Measurements from ENCODE around the gene LRRC75A. TPM values are rescaled to one million over a fixed set of nuclear protein-coding genes. Genes with fewer than 3 reads are reported as not detected.

The LRRC75A gene
- total and polyA plus RNA-seq, 7 donors, result 0.20 to 0.69 (median 0.30) TPM

DNA sequence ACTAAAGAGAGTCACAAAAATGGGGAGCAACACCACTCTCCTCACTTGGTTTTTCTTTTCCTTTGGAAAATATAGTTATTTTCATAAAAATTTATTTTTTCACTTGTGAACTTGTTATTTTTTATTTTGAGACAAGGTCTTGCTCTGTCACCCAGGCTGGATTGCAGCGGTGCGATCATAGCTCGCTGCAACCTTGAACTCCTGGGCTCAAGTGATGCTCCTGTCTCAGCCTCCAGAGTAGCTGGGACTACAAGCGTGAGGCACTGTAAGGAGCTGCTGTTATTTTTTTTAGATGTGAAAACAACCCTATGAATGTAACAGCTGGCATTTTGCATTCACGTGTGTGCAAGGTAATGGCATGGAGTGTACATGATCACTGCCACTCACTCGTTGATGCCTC is 24.9 kb downstream of the LRRC75A start:
- ATAC-seq, result no peak
- intact Hi-C loops (cut with DNase I), result no loop called here
- Histone ChIP-seq H3K27me3 (ENCODE audit: insufficient read depth in 3 of 3, low read length in 2 of 3) (peaks cover 0 to 4% (median 0%) of the 10 kb centered on the region in 3 donors), H3K9me3 (no peaks in the 10 kb centered on the region), H3K4me3 (no peak overlapping the region), H3K4me1 (peaks cover 12% of the 10 kb centered on the region), H3K36me3 (ENCODE audit: insufficient read depth in 1 of 2, low read depth in 1 of 2) (no peaks in the 10 kb centered on the region), H3K27ac (no peak overlapping the region)
- TF ChIP-seq, protein P1, sequence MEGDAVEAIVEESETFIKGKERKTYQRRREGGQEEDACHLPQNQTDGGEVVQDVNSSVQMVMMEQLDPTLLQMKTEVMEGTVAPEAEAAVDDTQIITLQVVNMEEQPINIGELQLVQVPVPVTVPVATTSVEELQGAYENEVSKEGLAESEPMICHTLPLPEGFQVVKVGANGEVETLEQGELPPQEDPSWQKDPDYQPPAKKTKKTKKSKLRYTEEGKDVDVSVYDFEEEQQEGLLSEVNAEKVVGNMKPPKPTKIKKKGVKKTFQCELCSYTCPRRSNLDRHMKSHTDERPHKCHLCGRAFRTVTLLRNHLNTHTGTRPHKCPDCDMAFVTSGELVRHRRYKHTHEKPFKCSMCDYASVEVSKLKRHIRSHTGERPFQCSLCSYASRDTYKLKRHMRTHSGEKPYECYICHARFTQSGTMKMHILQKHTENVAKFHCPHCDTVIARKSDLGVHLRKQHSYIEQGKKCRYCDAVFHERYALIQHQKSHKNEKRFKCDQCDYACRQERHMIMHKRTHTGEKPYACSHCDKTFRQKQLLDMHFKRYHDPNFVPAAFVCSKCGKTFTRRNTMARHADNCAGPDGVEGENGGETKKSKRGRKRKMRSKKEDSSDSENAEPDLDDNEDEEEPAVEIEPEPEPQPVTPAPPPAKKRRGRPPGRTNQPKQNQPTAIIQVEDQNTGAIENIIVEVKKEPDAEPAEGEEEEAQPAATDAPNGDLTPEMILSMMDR (IDR thresholded peaks at IDR 0.05), result no peak
- DNase-seq, result no peak
- WGBS, 3 donors, result 93 to 94% (median 93%) methylated on average over 6 of the region's 6 CpGs

DNA sequence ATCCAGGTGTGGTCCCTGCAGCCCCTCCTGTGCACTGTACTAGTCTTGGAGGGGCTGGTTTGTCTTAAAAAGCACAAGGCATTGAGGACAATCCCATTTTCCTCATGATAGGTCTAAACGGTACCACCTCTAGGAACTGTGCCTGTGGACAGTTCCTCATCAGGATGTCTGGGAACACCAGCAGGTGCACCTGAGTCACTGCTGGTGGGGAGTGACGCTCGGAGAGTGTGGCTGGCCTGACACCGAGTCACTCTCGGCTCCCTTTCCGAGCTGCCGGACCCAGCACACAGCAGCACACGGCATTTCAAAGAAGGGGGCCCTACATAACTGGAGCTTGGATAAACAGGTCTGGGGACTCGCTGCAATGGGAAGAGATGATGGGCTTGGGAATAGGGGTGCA is 25.6 kb downstream of the LRRC75A start:
- ATAC-seq, result no peak
- no peak overlapping the region for H3K27ac ChIP-seq

DNA sequence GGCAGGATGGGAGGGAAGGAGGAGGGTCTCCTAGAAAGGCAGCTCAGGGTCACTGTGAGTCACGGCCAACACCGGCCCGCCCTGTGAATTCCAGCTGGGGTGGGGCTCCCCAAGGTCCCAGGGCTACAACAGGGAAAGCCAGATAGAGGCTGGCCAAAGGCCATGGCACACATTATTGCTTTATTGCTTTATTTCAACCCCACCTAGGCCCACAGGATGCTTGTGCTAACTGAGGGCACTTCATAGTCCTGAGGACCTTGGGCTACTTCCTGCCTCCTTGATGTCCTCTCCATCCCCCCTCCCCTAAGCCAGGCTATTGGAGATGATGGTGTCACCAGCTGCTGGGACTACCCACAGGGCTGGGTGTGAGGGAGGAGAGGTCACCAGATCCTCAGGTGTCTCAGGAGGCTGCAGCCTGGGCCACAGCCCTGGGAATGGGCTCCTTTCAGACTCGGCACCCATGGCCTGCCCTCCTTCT is 26.1 kb downstream of the LRRC75A start:
- peaks cover 12% of the 10 kb centered on the region for H3K4me1 ChIP-seq
- H3K4me3 ChIP-seq, result no peak overlapping the region
- H3K9me3 ChIP-seq, result no peaks in the 10 kb centered on the region
- DNase-seq (peak in 1 of 2 donors; percentile 50), ATAC-seq (peak in 2 of 4 donors; percentile 24 to 25)
- peaks cover 0 to 2% (median 0%) of the 10 kb centered on the region in 3 donors for H3K27me3 ChIP-seq (ENCODE audit: insufficient read depth in 3 of 3, low read length in 2 of 3)
- intact Hi-C loops (cut with DNase I), result no loop called here
- no peaks in the 10 kb centered on the region for H3K36me3 ChIP-seq (ENCODE audit: insufficient read depth in 1 of 2, low read depth in 1 of 2)
- 51 to 88% (median 68%) methylated on average over 4 of the region's 4 CpGs for WGBS, 3 donors
- TF ChIP-seq, protein P1 (IDR thresholded peaks at IDR 0.05), result no peak
- H3K27ac ChIP-seq, result no peak overlapping the region

More for the DNA sequence above, 25.6 kb downstream of the LRRC75A start:
- Histone ChIP-seq H3K36me3 (ENCODE audit: insufficient read depth in 1 of 2, low read depth in 1 of 2) (no peaks in the 10 kb centered on the region), H3K9me3 (no peaks in the 10 kb centered on the region), H3K4me1 (peaks cover 12% of the 10 kb centered on the region), H3K4me3 (no peak overlapping the region), H3K27me3 (ENCODE audit: insufficient read depth in 3 of 3, low read length in 2 of 3) (peaks cover 0 to 4% (median 0%) of the 10 kb centered on the region in 3 donors)
- intact Hi-C loops (cut with DNase I), result no loop called here
- TF ChIP-seq, protein P1 (IDR thresholded peaks at IDR 0.05), result no peak
- WGBS, 3 donors, result 80 to 88% (median 81%) methylated on average over 9 of the region's 9 CpGs
- no peak for DNase-seq

DNA sequence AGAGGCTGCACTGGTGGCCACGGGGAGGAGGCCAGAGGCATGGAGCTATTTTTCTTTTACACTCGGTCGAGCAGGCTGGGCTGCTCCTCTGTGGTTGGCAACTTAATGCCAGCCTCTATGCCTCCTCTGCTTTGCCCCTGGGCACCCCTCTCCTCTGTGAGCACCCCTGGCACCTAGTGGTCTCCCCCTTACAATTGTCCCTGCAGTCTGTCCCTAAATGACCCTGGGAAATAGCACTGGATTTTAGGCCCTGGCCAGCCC is 27.0 kb downstream of the LRRC75A start:
- H3K9me3 ChIP-seq, result no peaks in the 10 kb centered on the region
- intact Hi-C loops (cut with DNase I), result no loop called here
- TF ChIP-seq, protein P1 (IDR thresholded peaks at IDR 0.05), result no peak
- H3K36me3 ChIP-seq (ENCODE audit: insufficient read depth in 1 of 2, low read depth in 1 of 2), result no peaks in the 10 kb centered on the region
- peaks cover 4% of the 10 kb centered on the region for H3K4me1 ChIP-seq
- DNase-seq, result no peak
- no peaks in the 10 kb centered on the region for H3K27me3 ChIP-seq (ENCODE audit: insufficient read depth in 3 of 3, low read length in 2 of 3)
- H3K27ac ChIP-seq, result no peak overlapping the region
- no peak overlapping the region for H3K4me3 ChIP-seq
- WGBS, 3 donors, result 73 to 84% (median 76%) methylated on average over 3 of the region's 3 CpGs
- no peak for ATAC-seq

DNA sequence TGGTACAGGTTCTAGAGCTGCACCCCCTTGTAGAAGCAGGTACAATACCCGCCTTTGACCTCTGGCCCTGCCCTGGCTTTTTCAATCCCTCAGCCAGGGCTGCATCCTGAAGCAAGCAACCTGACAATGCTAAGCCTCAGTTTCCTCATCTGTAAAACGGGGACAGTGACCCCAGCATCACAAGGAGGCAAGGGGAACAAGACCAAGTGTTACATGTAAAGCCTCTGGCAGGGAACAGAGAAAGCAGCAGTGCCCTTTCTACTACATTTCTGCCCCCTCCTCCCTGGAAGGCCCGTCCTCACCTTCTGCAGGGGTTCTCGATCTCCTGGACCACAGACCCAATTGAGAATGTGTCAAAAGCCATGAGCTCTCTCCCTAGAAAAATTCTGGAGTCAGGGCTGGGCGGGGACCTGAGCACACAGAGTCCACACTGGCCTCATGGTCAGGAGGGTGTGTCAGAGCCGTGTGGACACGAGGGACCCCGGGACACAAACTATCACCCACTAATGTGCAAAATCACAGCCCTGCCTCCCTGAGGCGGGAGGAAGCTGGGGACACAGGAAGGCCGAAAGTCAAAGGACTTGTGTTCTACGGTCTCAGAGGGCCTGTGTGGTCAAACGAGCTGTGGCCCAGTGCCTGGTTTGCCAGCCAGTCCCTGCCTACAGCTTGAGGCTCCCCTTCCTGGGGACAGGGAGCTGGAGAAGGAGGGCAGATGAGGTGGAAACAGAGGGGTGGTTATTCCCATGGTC is 27.5 kb downstream of the LRRC75A start:
- Histone ChIP-seq H3K4me3 (no peak overlapping the region), H3K9me3 (no peaks in the 10 kb centered on the region), H3K36me3 (ENCODE audit: insufficient read depth in 1 of 2, low read depth in 1 of 2) (no peaks in the 10 kb centered on the region), H3K27me3 (ENCODE audit: insufficient read depth in 3 of 3, low read length in 2 of 3) (no peaks in the 10 kb centered on the region), H3K4me1 (no peaks in the 10 kb centered on the region), H3K27ac (no peak overlapping the region)
- intact Hi-C loops (cut with DNase I), result no loop called here
- TF ChIP-seq, protein P1 (IDR thresholded peaks at IDR 0.05), result no peak
- 78 to 82% (median 79%) methylated on average over 12 of the region's 12 CpGs for WGBS, 3 donors
- ATAC-seq, result no peak
- no peak for DNase-seq

Measured in psoas muscle (tissue), 8 donors.